Measurements from ENCODE around the gene BEST1. TPM values are rescaled to one million over a fixed set of nuclear protein-coding genes. Genes with fewer than 3 reads are reported as not detected.

BEST1 gene
- total and polyA plus RNA-seq, 2 experiments from 2014 or later: 0.27 to 0.34 TPM

GRCh38 chr11:62012832-62013461 lies 62.8 kb downstream of the BEST1 start:
- TF ChIP-seq CTCF (IDR thresholded peaks at IDR 0.05; ENCODE audit: low read depth, low read length): no peak
- peak in 1 of 2 donors; percentile 11 for DNase-seq (ENCODE audit: low read depth in 1 of 2, low spot score in 1 of 2)
- H3K4me1 ChIP-seq (ENCODE audit: low read depth): no peaks in the 10 kb centered on the region

More at GRCh38 chr11:62012832-62013461, 62.8 kb downstream of the BEST1 start:
- Histone ChIP-seq H3K4me3 (no peak overlapping the region), H3K27me3 (no peaks in the 10 kb centered on the region), H3K27ac (no peak overlapping the region), H3K36me3 (no peaks in the 10 kb centered on the region), H3K9me3 (ENCODE audit: low read depth) (no peaks in the 10 kb centered on the region)

Other genes with a start within 250 kb of the BEST1 start
- gene MYRF, start 197.7 kb upstream of the BEST1 start, total RNA-seq: 48.0 and 56.9 TPM in 2 replicates
- gene MYRF, start 197.7 kb upstream of the BEST1 start, polyA plus RNA-seq: 29.3 and 41.2 TPM in 2 replicates
- gene TMEM258, start 157.8 kb upstream of the BEST1 start, total RNA-seq: 29.3 and 35.3 TPM in 2 replicates
- 241 and 255 TPM in 2 replicates for gene TMEM258, start 157.8 kb upstream of the BEST1 start, polyA plus RNA-seq
- 13.5 and 30.7 TPM in 2 replicates for gene FEN1, start 157.4 kb upstream of the BEST1 start, total RNA-seq
- gene FEN1, start 157.4 kb upstream of the BEST1 start, polyA plus RNA-seq: 13.2 and 39.2 TPM in 2 replicates
- 114 and 164 TPM in 2 replicates for gene FADS1, start 133.3 kb upstream of the BEST1 start, total RNA-seq
- gene FADS1, start 133.3 kb upstream of the BEST1 start, polyA plus RNA-seq: 183 and 249 TPM in 2 replicates
- 103 and 239 TPM in 2 replicates for gene FADS2, start 122.1 kb upstream of the BEST1 start, total RNA-seq
- gene FADS2, start 122.1 kb upstream of the BEST1 start, polyA plus RNA-seq: 129 and 262 TPM in 2 replicates
- 42.0 and 42.9 TPM in 2 replicates for gene FADS3, start 58.8 kb upstream of the BEST1 start, total RNA-seq
- gene FADS3, start 58.8 kb upstream of the BEST1 start, polyA plus RNA-seq: 45.0 and 48.0 TPM in 2 replicates
- gene RAB3IL1, start 32.8 kb upstream of the BEST1 start, total RNA-seq: 6.7 and 11.6 TPM in 2 replicates
- 8.3 and 14.6 TPM in 2 replicates for gene RAB3IL1, start 32.8 kb upstream of the BEST1 start, polyA plus RNA-seq
- gene FTH1, start 17.3 kb downstream of the BEST1 start, total RNA-seq: 679 and 858 TPM in 2 replicates
- gene FTH1, start 17.3 kb downstream of the BEST1 start, polyA plus RNA-seq: 2,885 and 3,180 TPM in 2 replicates
- 18.0 and 68.7 TPM in 2 replicates for gene INCENP, start 173.7 kb downstream of the BEST1 start, total RNA-seq
- gene INCENP, start 173.7 kb downstream of the BEST1 start, polyA plus RNA-seq: 1.9 and 5.2 TPM in 2 replicates
- gene SCGB1D1, start 239.9 kb downstream of the BEST1 start, total RNA-seq: not detected in 2 replicates
- gene SCGB1D1, start 239.9 kb downstream of the BEST1 start, polyA plus RNA-seq: not detected in 2 replicates

Measured in cardiac muscle cell (in vitro differentiated cells and primary cell).